Karpas-422 (cell line): ENCODE data around the gene WDFY1. TPM values are rescaled to one million over a fixed set of nuclear protein-coding genes. Genes with fewer than 3 reads are reported as not detected.
"Not testable (repeated sequence)": the region's sequence is repeated elsewhere in the genome, so short reads cannot be mapped to it uniquely, and the experiment has no call there.

Source experiments
- DNase-seq: peaks from one replicate; pipeline ENCODE4 v3.0.0-alpha.2; 2015
- H2AFZ ChIP-seq: fragments of 200-600 bp; sonication (generic); 2 replicates; pipeline ENCODE4 v1.6.1; 2014; ENCODE audit warnings: antibody characterized with exemption, low read length, mixed read lengths
- H3K27ac ChIP-seq: fragments of 200-600 bp; sonication (generic); 2 replicates; pipeline ENCODE4 v1.5.1; 2014; ENCODE audit warnings: mild to moderate bottlenecking, low read length, moderate library complexity
- H3K27me3 ChIP-seq: fragments of 200-600 bp; sonication (generic); 2 replicates; pipeline ENCODE4 v1.6.1; 2014; ENCODE audit warnings: low read length, mixed read lengths
- H3K36me3 ChIP-seq: fragments of 200-600 bp; sonication (generic); 2 replicates; pipeline ENCODE4 v1.6.1; 2014; ENCODE audit warnings: low read length, mixed read lengths; ENCODE audit not compliant: insufficient read depth
- H3K4me1 ChIP-seq: fragments of 200-600 bp; sonication (generic); 2 replicates; pipeline ENCODE4 v1.6.1; 2014; ENCODE audit warnings: mild to moderate bottlenecking, low read length, mixed read lengths
- H3K4me2 ChIP-seq: fragments of 200-600 bp; sonication (generic); 2 replicates; pipeline ENCODE4 v1.6.1; 2014; ENCODE audit warnings: low read length, low read depth, mild to moderate bottlenecking; ENCODE audit not compliant: poor library complexity, severe bottlenecking
- H3K4me3 ChIP-seq: fragments of 200-600 bp; sonication (generic); 2 replicates; pipeline ENCODE4 v1.5.1; 2014; ENCODE audit warnings: mild to moderate bottlenecking, antibody characterized with exemption, low read length, mixed read lengths
- H3K79me2 ChIP-seq: fragments of 200-600 bp; sonication (generic); 2 replicates; pipeline ENCODE4 v1.6.1; 2014; ENCODE audit warnings: mild to moderate bottlenecking, low read length, mixed read lengths
- H3K9ac ChIP-seq: fragments of 200-600 bp; sonication (generic); 2 replicates; pipeline ENCODE4 v1.6.0; 2014; ENCODE audit warnings: low read length
- H3K9me2 ChIP-seq: fragments of 200-600 bp; sonication (generic), shearing (Covaris generic); replicated peaks from 2 replicates; pipeline ENCODE4 v1.6.0; 2014; ENCODE audit warnings: mild to moderate bottlenecking, low read length, moderate library complexity; ENCODE audit not compliant: insufficient read depth
- H3K9me3 ChIP-seq: fragments of 300-700, 200-600 bp; sonication (generic); 2 replicates; pipeline ENCODE4 v1.6.1; 2014; ENCODE audit warnings: low read length, mixed read lengths
- H4K20me1 ChIP-seq: fragments of 200-600 bp; sonication (generic); 2 replicates; pipeline ENCODE4 v1.6.1; 2014; ENCODE audit warnings: mild to moderate bottlenecking, antibody characterized with exemption, low read length, low read depth; ENCODE audit not compliant: insufficient read depth
- total RNA-seq: library from RNA; depleted of rRNA; stranded (reverse); fragments of >200 nt; shearing (Covaris generic); gene quantifications from 2 replicates; pipeline ENCODE4 v1.2.3, GENCODE V29; 2014; ENCODE audit warnings: low replicate concordance

WDFY1 gene
- total RNA-seq, 1 experiment from 2014 or later, result 34.7 TPM

- no peak overlapping the region for H3K4me3 ChIP-seq
- H3K36me3 ChIP-seq, result no peaks in the 10 kb centered on the region
- no peak overlapping the region for H3K27ac ChIP-seq
- no peak overlapping the region for H3K9ac ChIP-seq
- H3K4me1 ChIP-seq, result peaks cover 15% of the 10 kb centered on the region
- no peak for DNase-seq
- H4K20me1 ChIP-seq, result 0 out of 2 replicates have a peak, but pooled peaks cover 4% of the 10 kb centered on the region
- no peaks in the 10 kb centered on the region for H3K79me2 ChIP-seq
- H3K9me3 ChIP-seq, result no peaks in the 10 kb centered on the region
- no peaks in the 10 kb centered on the region for H3K27me3 ChIP-seq
- no peaks in the 10 kb centered on the region for H3K9me2 ChIP-seq
- H2AFZ ChIP-seq, result no peak overlapping the region
- H3K4me2 ChIP-seq, result no peak overlapping the region
Measured at GRCh38 chr2:223941579-223942277, 3.4 kb downstream of the WDFY1 start.

- H3K9me2 ChIP-seq, H3K4me3 ChIP-seq, H3K9me3 ChIP-seq, H3K9ac ChIP-seq, H3K4me1 ChIP-seq, H3K79me2 ChIP-seq, H2AFZ ChIP-seq, H3K27me3 ChIP-seq, H3K36me3 ChIP-seq, H3K27ac ChIP-seq, DNase-seq, H3K4me2 ChIP-seq: not testable (repeated sequence)
- H4K20me1 ChIP-seq, result peaks cover 13% of the 10 kb centered on the region; the same call in 1 of the 2 replicates
Measured at GRCh38 chr2:223939438-223939837, 5.7 kb downstream of the WDFY1 start.

- no peak overlapping the region for H3K4me3 ChIP-seq
- no peaks in the 10 kb centered on the region for H3K9me2 ChIP-seq
- H2AFZ ChIP-seq, result no peak overlapping the region
- H3K9ac ChIP-seq, result no peak overlapping the region
- H3K79me2 ChIP-seq, result no peaks in the 10 kb centered on the region
- peaks cover 13% of the 10 kb centered on the region; the same call in 1 of the 2 replicates for H4K20me1 ChIP-seq
- H3K36me3 ChIP-seq, result no peaks in the 10 kb centered on the region
- no peak overlapping the region for H3K27ac ChIP-seq
- no peaks in the 10 kb centered on the region for H3K9me3 ChIP-seq
- no peak for DNase-seq
- H3K4me1 ChIP-seq, result no peaks in the 10 kb centered on the region
- H3K27me3 ChIP-seq, result no peaks in the 10 kb centered on the region
- H3K4me2 ChIP-seq, result no peak overlapping the region
Measured at GRCh38 chr2:223937535-223937934, 7.6 kb downstream of the WDFY1 start.

- Histone ChIP-seq H3K36me3 (no peaks in the 10 kb centered on the region), H3K4me3 (no peak overlapping the region), H3K9ac (no peak overlapping the region), H4K20me1 (peaks cover 13% of the 10 kb centered on the region; the same call in 1 of the 2 replicates), H3K9me3 (no peaks in the 10 kb centered on the region), H3K4me1 (no peaks in the 10 kb centered on the region), H3K27ac (no peak overlapping the region), H3K27me3 (no peaks in the 10 kb centered on the region), H3K9me2 (no peaks in the 10 kb centered on the region), H2AFZ (no peak overlapping the region), H3K79me2 (no peaks in the 10 kb centered on the region), H3K4me2 (no peak overlapping the region)
- no peak for DNase-seq
Measured at GRCh38 chr2:223936862-223937326, 8.2 kb downstream of the WDFY1 start.

- Histone ChIP-seq H4K20me1 (peaks cover 13% of the 10 kb centered on the region; the same call in 1 of the 2 replicates), H3K36me3 (no peaks in the 10 kb centered on the region), H3K27me3 (no peaks in the 10 kb centered on the region), H3K4me3 (no peak overlapping the region), H2AFZ (no peak overlapping the region), H3K79me2 (no peaks in the 10 kb centered on the region), H3K27ac (no peak overlapping the region), H3K9me2 (no peaks in the 10 kb centered on the region), H3K9me3 (no peaks in the 10 kb centered on the region), H3K9ac (no peak overlapping the region), H3K4me1 (no peaks in the 10 kb centered on the region), H3K4me2 (no peak overlapping the region)
- DNase-seq, result no peak
Measured at GRCh38 chr2:223935459-223936125, 9.5 kb downstream of the WDFY1 start.

GRCh38 chr2:223934870-223935269 lies 10.3 kb downstream of the WDFY1 start:
- no peaks in the 10 kb centered on the region for H3K27me3 ChIP-seq
- H3K4me2 ChIP-seq, result no peak overlapping the region
- H3K4me1 ChIP-seq, result no peaks in the 10 kb centered on the region
- H4K20me1 ChIP-seq, result peaks cover 13% of the 10 kb centered on the region; the same call in 1 of the 2 replicates
- H3K9me3 ChIP-seq, result no peaks in the 10 kb centered on the region
- H3K9me2 ChIP-seq, result no peaks in the 10 kb centered on the region
- H3K9ac ChIP-seq, result no peak overlapping the region
- H3K27ac ChIP-seq, result no peak overlapping the region
- no peaks in the 10 kb centered on the region for H3K79me2 ChIP-seq
- H3K4me3 ChIP-seq, result no peak overlapping the region
- H2AFZ ChIP-seq, result no peak overlapping the region
- no peak for DNase-seq
- no peaks in the 10 kb centered on the region for H3K36me3 ChIP-seq

GRCh38 chr2:223932816-223933800 lies 12.0 kb downstream of the WDFY1 start:
- no peak overlapping the region for H2AFZ ChIP-seq
- no peaks in the 10 kb centered on the region for H3K36me3 ChIP-seq
- no peak overlapping the region for H3K9ac ChIP-seq
- H3K79me2 ChIP-seq, result no peaks in the 10 kb centered on the region
- H3K27ac ChIP-seq, result no peak overlapping the region
- no peak overlapping the region for H3K4me2 ChIP-seq
- DNase-seq, result no peak
- H3K9me3 ChIP-seq, result no peaks in the 10 kb centered on the region
- H3K4me3 ChIP-seq, result no peak overlapping the region
- peaks cover 17% of the 10 kb centered on the region for H4K20me1 ChIP-seq
- H3K9me2 ChIP-seq, result no peaks in the 10 kb centered on the region
- H3K4me1 ChIP-seq, result no peaks in the 10 kb centered on the region
- H3K27me3 ChIP-seq, result no peaks in the 10 kb centered on the region
